ENCODE measurements around the gene THAP5.
A peak's percentile ranks its signal among the peaks of the same experiment; 100 is the strongest.

THAP5 gene, protein sequence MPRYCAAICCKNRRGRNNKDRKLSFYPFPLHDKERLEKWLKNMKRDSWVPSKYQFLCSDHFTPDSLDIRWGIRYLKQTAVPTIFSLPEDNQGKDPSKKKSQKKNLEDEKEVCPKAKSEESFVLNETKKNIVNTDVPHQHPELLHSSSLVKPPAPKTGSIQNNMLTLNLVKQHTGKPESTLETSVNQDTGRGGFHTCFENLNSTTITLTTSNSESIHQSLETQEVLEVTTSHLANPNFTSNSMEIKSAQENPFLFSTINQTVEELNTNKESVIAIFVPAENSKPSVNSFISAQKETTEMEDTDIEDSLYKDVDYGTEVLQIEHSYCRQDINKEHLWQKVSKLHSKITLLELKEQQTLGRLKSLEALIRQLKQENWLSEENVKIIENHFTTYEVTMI

DNA sequence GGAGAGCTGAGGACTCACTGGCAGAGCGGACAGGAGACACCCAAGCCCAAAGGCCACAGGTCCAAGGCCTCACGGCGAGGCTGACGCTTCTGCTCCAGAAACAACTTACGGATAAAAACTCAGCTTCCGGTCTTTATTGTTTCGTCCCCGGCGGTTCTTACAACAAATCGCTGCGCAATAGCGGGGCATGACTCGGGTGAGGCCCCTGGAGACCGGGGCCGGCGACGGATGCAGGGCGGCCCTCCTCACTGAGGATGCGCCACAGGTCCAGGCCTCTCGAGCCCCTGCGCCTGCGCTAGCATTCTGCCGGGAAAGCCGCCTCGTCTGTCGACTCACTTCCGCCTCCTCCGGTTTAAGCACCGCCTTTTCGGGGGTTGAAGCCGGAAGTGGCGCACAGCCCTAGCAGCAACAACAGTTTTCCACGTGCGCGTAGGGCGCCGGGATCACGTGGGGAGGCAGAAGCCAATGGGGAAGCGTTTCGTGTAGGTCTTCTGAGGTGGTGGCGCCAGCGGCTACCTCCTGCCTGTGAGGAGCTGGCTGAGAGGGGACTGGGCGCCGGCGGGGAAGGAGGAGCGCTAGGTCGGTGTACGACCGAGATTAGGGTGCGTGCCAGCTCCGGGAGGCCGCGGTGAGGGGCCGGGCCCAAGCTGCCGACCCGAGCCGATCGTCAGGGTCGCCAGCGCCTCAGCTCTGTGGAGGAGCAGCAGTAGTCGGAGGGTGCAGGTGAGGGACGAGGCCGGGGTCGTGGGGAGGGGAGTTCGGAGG lies at the start of gene THAP5, which contains the start of gene DNAJB9:
TSS of gene THAP5 (minus strand) at position 326 of the 765 bp plus-strand sequence. CDS start at position 189, 137 bp downstream.
TSS of gene DNAJB9 (plus strand) at position 494 of the 765 bp plus-strand sequence. CDS start 1,853 bp downstream, outside the sequence.
- TF ChIP-seq EZH2 (IDR thresholded peaks at IDR 0.05): no peak
- TF ChIP-seq FOXP2 (optimal IDR thresholded peaks at IDR 0.05; ENCODE audit: control extremely low read depth, extremely low read length, insufficient read depth): peak; percentile 92
- peak; percentile 94 for TF ChIP-seq POLR2AphosphoS5 (IDR thresholded peaks at IDR 0.05; ENCODE audit: borderline replicate concordance, low read depth, low read length)
- DNase-seq (ENCODE audit: low read depth, low spot score): peak; percentile 93
- no peaks in the 10 kb centered on the region for H3K9me3 ChIP-seq (ENCODE audit: low read depth, low read length)
- H3K36me3 ChIP-seq (ENCODE audit: insufficient read depth, low read length): peaks cover 51% of the 10 kb centered on the region
- H3K27ac ChIP-seq: peak within 1 kb of the TSS; percentile 85
- peak within 1 kb of the TSS; percentile 96 for H3K9ac ChIP-seq (ENCODE audit: insufficient read length)
- peak within 1 kb of the TSS; percentile 90 for H3K4me3 ChIP-seq

DNA sequence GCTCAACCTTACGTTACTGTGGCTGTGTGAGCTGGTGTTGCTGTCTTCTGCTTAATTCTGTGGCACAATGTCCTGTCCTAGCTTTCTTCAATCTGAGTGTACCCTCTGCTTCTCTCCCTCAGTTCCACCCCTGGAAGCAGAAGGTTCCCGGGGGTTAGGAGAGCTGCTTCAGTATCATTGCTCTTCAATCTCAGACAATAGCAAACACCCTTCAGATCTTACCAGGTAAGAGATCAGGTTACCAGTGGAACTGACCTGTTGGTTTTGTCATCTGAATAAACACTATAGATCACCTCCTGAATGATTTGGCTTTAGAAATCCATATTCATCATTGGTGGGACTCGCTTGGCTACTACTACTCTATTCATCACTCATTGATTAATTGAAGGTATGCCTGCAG lies 48.5 kb upstream of the THAP5 start:
- no peak for DNase-seq (ENCODE audit: low read depth, low spot score)
- no peak for TF ChIP-seq FOXP2 (optimal IDR thresholded peaks at IDR 0.05; ENCODE audit: control extremely low read depth, extremely low read length, insufficient read depth)
- no peak for TF ChIP-seq EZH2 (IDR thresholded peaks at IDR 0.05)
- no peak for TF ChIP-seq POLR2AphosphoS5 (IDR thresholded peaks at IDR 0.05; ENCODE audit: borderline replicate concordance, low read depth, low read length)

DNA sequence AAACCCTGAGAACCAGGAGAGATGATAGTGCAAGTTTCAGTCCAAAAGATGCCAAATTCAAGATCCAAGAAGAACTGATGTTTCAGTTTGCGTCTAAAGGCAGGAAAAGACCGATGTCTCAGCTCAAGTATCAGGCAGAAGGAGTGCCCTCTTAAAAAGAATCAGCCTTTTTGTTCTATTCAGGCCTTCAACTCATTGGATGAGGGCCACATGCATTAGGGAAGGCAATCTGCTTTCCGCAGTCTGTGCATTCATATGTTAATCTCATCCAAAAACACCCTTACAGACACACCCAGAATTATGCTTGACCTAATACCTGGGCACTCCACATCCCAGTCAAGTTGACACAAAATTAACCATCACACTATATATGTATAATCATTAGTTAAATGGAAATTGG lies 45.4 kb upstream of the THAP5 start:
- no peak for DNase-seq (ENCODE audit: low read depth, low spot score)

More for the DNA sequence above, 48.5 kb upstream of the THAP5 start:
- Histone ChIP-seq H3K9ac (ENCODE audit: insufficient read length) (no peak overlapping the region), H3K9me3 (ENCODE audit: low read depth, low read length) (no peaks in the 10 kb centered on the region), H3K27ac (no peak overlapping the region), H3K36me3 (ENCODE audit: insufficient read depth, low read length) (no peaks in the 10 kb centered on the region), H3K4me3 (no peak overlapping the region)

DNA sequence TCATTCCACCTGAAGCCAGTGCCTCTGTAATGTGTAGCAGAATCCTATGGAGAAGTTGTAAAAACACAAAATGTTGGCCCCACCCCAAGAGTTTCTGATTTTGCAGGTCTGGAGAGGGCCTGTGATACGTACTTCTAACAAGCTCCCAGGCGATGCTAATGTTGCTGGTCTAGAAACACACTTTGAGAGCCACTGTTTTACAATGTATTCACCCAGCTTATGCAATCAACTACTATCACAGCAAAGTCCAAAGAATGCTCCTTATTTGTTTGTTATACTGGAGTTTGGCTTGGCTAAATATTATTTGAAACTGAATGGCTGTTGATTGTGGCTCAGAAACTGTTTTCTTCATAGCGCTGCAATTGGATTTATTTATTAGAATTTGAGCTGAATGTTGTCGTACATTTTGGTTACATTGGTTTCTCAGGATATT lies 44.5 kb upstream of the THAP5 start:
- H3K9me3 ChIP-seq (ENCODE audit: low read depth, low read length): no peaks in the 10 kb centered on the region
- peak overlapping the region; percentile 66 for H3K9ac ChIP-seq (ENCODE audit: insufficient read length)
- peak; percentile 50 for DNase-seq (ENCODE audit: low read depth, low spot score)
- no peak overlapping the region for H3K4me3 ChIP-seq
- peak overlapping the region; percentile 93 for H3K27ac ChIP-seq
- H3K36me3 ChIP-seq (ENCODE audit: insufficient read depth, low read length): no peaks in the 10 kb centered on the region
- TF ChIP-seq EZH2 (IDR thresholded peaks at IDR 0.05): no peak
- TF ChIP-seq POLR2AphosphoS5 (IDR thresholded peaks at IDR 0.05; ENCODE audit: borderline replicate concordance, low read depth, low read length): no peak
- no peak for TF ChIP-seq FOXP2 (optimal IDR thresholded peaks at IDR 0.05; ENCODE audit: control extremely low read depth, extremely low read length, insufficient read depth)

More for the DNA sequence above, 45.4 kb upstream of the THAP5 start:
- Histone ChIP-seq H3K36me3 (ENCODE audit: insufficient read depth, low read length) (no peaks in the 10 kb centered on the region), H3K4me3 (no peak overlapping the region), H3K27ac (no peak overlapping the region; the same call in 1 of the 2 replicates), H3K9ac (ENCODE audit: insufficient read length) (no peak overlapping the region), H3K9me3 (ENCODE audit: low read depth, low read length) (no peaks in the 10 kb centered on the region)
- TF ChIP-seq POLR2AphosphoS5 (IDR thresholded peaks at IDR 0.05; ENCODE audit: borderline replicate concordance, low read depth, low read length) (no peak), EZH2 (IDR thresholded peaks at IDR 0.05) (no peak), FOXP2 (optimal IDR thresholded peaks at IDR 0.05; ENCODE audit: control extremely low read depth, extremely low read length, insufficient read depth) (no peak)

DNA sequence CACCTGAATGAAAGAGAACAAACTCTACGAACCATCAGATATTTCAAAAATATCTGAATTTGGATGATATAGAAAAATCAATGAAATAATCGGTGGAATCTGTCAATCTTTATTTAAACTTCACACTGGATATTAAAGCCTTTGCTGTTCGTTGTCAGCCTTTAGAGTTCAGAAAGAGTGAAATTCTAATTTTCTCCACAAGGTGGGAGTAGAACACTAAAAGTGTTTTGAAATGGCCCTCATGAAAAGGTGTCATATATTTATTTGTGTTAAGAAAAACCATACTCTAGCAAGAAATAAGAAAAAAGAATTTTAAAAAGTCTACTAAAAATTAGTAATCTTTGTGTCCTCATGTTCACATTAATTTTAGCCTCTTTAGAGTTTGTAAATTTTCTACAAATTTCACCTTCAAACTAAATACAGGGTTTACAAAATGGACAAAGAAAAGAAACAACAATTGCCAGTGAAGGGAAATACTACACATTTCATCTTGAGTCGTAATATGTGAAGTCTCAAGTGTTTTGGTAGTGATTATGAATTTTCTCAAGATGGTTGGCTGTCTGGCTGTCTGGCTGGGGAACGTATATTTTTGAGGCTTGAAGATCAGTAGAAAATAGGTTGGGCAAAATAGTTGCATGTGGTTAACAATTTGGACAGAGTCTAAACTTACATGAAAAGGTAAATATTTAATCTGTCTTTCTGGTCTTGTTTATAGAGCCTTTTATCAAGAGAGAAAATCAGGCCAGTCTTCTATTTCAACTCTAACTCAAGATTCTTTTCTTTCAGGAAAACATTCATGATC lies 43.8 kb upstream of the THAP5 start:
- Histone ChIP-seq H3K4me3 (peak overlapping the region; percentile 19; the same call in 1 of the 2 replicates), H3K36me3 (ENCODE audit: insufficient read depth, low read length) (no peaks in the 10 kb centered on the region), H3K9me3 (ENCODE audit: low read depth, low read length) (no peaks in the 10 kb centered on the region), H3K9ac (ENCODE audit: insufficient read length) (peak overlapping the region; percentile 66), H3K27ac (peak overlapping the region; percentile 93)
- TF ChIP-seq EZH2 (IDR thresholded peaks at IDR 0.05) (no peak), FOXP2 (optimal IDR thresholded peaks at IDR 0.05; ENCODE audit: control extremely low read depth, extremely low read length, insufficient read depth) (no peak), POLR2AphosphoS5 (IDR thresholded peaks at IDR 0.05; ENCODE audit: borderline replicate concordance, low read depth, low read length) (no peak)
- DNase-seq (ENCODE audit: low read depth, low spot score): peak; percentile 81

DNA sequence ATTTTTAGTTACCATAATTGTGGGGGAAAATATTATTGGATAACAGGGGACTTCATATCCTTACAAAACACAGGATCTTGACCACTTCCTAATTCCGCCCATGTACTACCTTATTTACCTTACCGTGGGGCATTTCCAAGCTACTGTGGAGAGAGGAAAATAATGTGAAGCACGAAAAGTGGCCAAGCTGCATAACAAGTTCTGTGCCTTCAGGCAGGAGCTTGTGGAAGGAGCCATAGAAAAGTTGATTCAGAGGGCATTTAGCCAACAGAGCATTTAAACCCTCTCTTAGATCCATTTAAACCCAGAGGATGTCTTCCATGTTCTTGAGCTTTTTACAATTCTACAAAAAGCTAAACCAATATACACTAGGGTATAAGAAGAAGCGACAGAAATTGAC lies 41.8 kb upstream of the THAP5 start:
- H3K36me3 ChIP-seq (ENCODE audit: insufficient read depth, low read length): no peaks in the 10 kb centered on the region
- H3K9ac ChIP-seq (ENCODE audit: insufficient read length): peak overlapping the region; percentile 23
- DNase-seq (ENCODE audit: low read depth, low spot score): no peak
- H3K27ac ChIP-seq: no peak overlapping the region
- no peaks in the 10 kb centered on the region for H3K9me3 ChIP-seq (ENCODE audit: low read depth, low read length)
- H3K4me3 ChIP-seq: no peak overlapping the region
- TF ChIP-seq FOXP2 (optimal IDR thresholded peaks at IDR 0.05; ENCODE audit: control extremely low read depth, extremely low read length, insufficient read depth) (no peak), POLR2AphosphoS5 (IDR thresholded peaks at IDR 0.05; ENCODE audit: borderline replicate concordance, low read depth, low read length) (no peak), EZH2 (IDR thresholded peaks at IDR 0.05) (no peak)

DNA sequence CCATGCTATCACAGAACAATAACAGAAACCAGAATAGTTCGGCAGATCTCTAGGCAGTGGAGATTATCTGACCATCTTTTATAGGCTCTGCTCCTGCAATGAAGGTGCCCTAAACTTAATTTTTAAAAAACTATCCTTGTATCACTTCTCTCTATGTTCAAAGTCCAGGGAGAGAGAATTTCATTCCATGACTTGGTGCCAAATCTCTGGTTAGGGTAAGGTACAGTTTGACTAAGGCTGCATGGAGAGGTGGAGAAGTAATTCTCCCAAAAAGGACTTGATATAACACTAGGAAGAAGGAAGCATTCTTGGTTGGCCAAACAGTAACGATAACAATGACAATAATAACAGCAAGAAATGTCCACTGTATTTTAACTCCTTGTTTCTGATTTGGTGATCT lies 40.1 kb upstream of the THAP5 start:
- TF ChIP-seq POLR2AphosphoS5 (IDR thresholded peaks at IDR 0.05; ENCODE audit: borderline replicate concordance, low read depth, low read length): no peak
- TF ChIP-seq FOXP2 (optimal IDR thresholded peaks at IDR 0.05; ENCODE audit: control extremely low read depth, extremely low read length, insufficient read depth): no peak
- no peak for TF ChIP-seq EZH2 (IDR thresholded peaks at IDR 0.05)
- H3K36me3 ChIP-seq (ENCODE audit: insufficient read depth, low read length): no peaks in the 10 kb centered on the region
- H3K4me3 ChIP-seq: no peak overlapping the region
- H3K9ac ChIP-seq (ENCODE audit: insufficient read length): no peak overlapping the region
- H3K9me3 ChIP-seq (ENCODE audit: low read depth, low read length): no peaks in the 10 kb centered on the region
- DNase-seq (ENCODE audit: low read depth, low spot score): no peak
- no peak overlapping the region for H3K27ac ChIP-seq

All from SK-N-MC (cell line).